ENCODE measurements around the gene DOCK2. TPM values are rescaled to one million over a fixed set of nuclear protein-coding genes. Genes with fewer than 3 reads are reported as not detected.

DOCK2 gene
- polyA plus RNA-seq, 1 donor (not counting 4 experiments of a cell fraction or from before 2014, with no cell fraction given), result 0.21 TPM

GRCh38 chr5:170114271-170114670, 477.2 kb downstream of the DOCK2 start:
- DNase-seq (ENCODE audit: low read depth, low spot score), result no peak
- Histone ChIP-seq H3K9me1 (ENCODE audit: control insufficient read depth, extremely low read depth, insufficient read depth, low read length) (no peaks in the 10 kb centered on the region), H4K20me1 (ENCODE audit: control insufficient read depth, extremely low read depth, insufficient read depth, low read length) (no peaks in the 10 kb centered on the region), H3K4me1 (ENCODE audit: control insufficient read depth, extremely low read depth, insufficient read depth, low read length) (no peaks in the 10 kb centered on the region), H3K27ac (ENCODE audit: control insufficient read depth, insufficient read depth, low read length) (no peak overlapping the region), H3K9ac (ENCODE audit: control insufficient read depth, extremely low read depth, insufficient read depth, low read length) (no peak overlapping the region), H3K4me3 (ENCODE audit: control insufficient read depth in 2 of 3, extremely low read depth in 1 of 3, insufficient read depth in 2 of 3, low read depth in 1 of 3, low read length in 3 of 3) (no peak overlapping the region), H3K79me2 (ENCODE audit: control insufficient read depth, insufficient read depth, low read length) (no peaks in the 10 kb centered on the region), H2AFZ (ENCODE audit: control insufficient read depth, low read length) (no peak overlapping the region), H3K9me3 (ENCODE audit: control insufficient read depth, low read depth, low read length) (no peaks in the 10 kb centered on the region), H3K36me3 (ENCODE audit: control insufficient read depth in 2 of 2, extremely low read depth in 1 of 2, insufficient read depth in 2 of 2, low read length in 2 of 2) (no peaks in the 10 kb centered on the region), H3K4me2 (ENCODE audit: control insufficient read depth, extremely low read depth, insufficient read depth, low read depth, low read length) (no peak overlapping the region), H3K27me3 (ENCODE audit: control insufficient read depth, extremely low read depth, insufficient read depth, low read length) (no peaks in the 10 kb centered on the region)
- FAIRE-seq, result no peak
- dilution Hi-C loops (cut with MboI; ENCODE audit: extremely low pct_ligation_motif_present, low sequenced_read_pairs), result no loop called here
- TF ChIP-seq EZH2 (IDR thresholded peaks at IDR 0.05; ENCODE audit: low read length), result no peak
- TF ChIP-seq CTCF (optimal IDR thresholded peaks at IDR 0.05 in 1 of 3, IDR thresholded peaks at IDR 0.05 in 1 of 3, conservative IDR thresholded peaks at IDR 0.05 in 1 of 3; ENCODE audit: extremely low read depth in 1 of 3, insufficient read depth in 2 of 3, low read length in 3 of 3), result no peak

- Histone ChIP-seq H3K9ac (ENCODE audit: control insufficient read depth, extremely low read depth, insufficient read depth, low read length) (no peak overlapping the region), H3K27ac (ENCODE audit: control insufficient read depth, insufficient read depth, low read length) (no peak overlapping the region), H3K4me2 (ENCODE audit: control insufficient read depth, extremely low read depth, insufficient read depth, low read depth, low read length) (no peak overlapping the region), H3K36me3 (ENCODE audit: control insufficient read depth in 2 of 2, extremely low read depth in 1 of 2, insufficient read depth in 2 of 2, low read length in 2 of 2) (no peaks in the 10 kb centered on the region), H3K27me3 (ENCODE audit: control insufficient read depth, extremely low read depth, insufficient read depth, low read length) (no peaks in the 10 kb centered on the region), H3K4me1 (ENCODE audit: control insufficient read depth, extremely low read depth, insufficient read depth, low read length) (peaks cover 2% of the 10 kb centered on the region), H2AFZ (ENCODE audit: control insufficient read depth, low read length) (no peak overlapping the region), H3K9me1 (ENCODE audit: control insufficient read depth, extremely low read depth, insufficient read depth, low read length) (no peaks in the 10 kb centered on the region), H3K4me3 (ENCODE audit: control insufficient read depth in 2 of 3, extremely low read depth in 1 of 3, insufficient read depth in 2 of 3, low read depth in 1 of 3, low read length in 3 of 3) (no peak overlapping the region), H4K20me1 (ENCODE audit: control insufficient read depth, extremely low read depth, insufficient read depth, low read length) (no peaks in the 10 kb centered on the region), H3K9me3 (ENCODE audit: control insufficient read depth, low read depth, low read length) (no peaks in the 10 kb centered on the region), H3K79me2 (ENCODE audit: control insufficient read depth, insufficient read depth, low read length) (no peaks in the 10 kb centered on the region)
- no peak for FAIRE-seq
- TF ChIP-seq CTCF (optimal IDR thresholded peaks at IDR 0.05 in 1 of 3, IDR thresholded peaks at IDR 0.05 in 1 of 3, conservative IDR thresholded peaks at IDR 0.05 in 1 of 3; ENCODE audit: extremely low read depth in 1 of 3, insufficient read depth in 2 of 3, low read length in 3 of 3) (no peak), EZH2 (IDR thresholded peaks at IDR 0.05; ENCODE audit: low read length) (no peak)
- no peak for DNase-seq (ENCODE audit: low read depth, low spot score)
- dilution Hi-C loops (cut with MboI; ENCODE audit: extremely low pct_ligation_motif_present, low sequenced_read_pairs), result no loop called here
Measured at GRCh38 chr5:170115925-170116324, 478.9 kb downstream of the DOCK2 start.

Measured in keratinocyte (primary cell).